HepG2 (cell line): ENCODE measurements around the gene IGFN1. TPM values are rescaled to one million over a fixed set of nuclear protein-coding genes. Genes with fewer than 3 reads are reported as not detected.

Experiments
- CHD2 ChIP-seq: IDR thresholded peaks from 2 replicates; pipeline ENCODE4 v1.6.1; 2011; ENCODE audit warnings: low read depth, low read length, improper control_type of control experiment
- GFI1 ChIP-seq: sonication (generic); formaldehyde crosslinking; IDR thresholded peaks from 2 replicates; pipeline ENCODE4 v1.5.0; 2020; ENCODE audit warnings: missing genetic modification reagents, mild to moderate bottlenecking, borderline replicate concordance
- HMGA1 ChIP-seq: sonication (generic); formaldehyde crosslinking; conservative IDR thresholded peaks from 2 replicates; pipeline ENCODE4 v1.4.0; 2020; ENCODE audit warnings: missing genetic modification reagents
- HNRNPL ChIP-seq: fragments of 200-400 bp; formaldehyde crosslinking; IDR thresholded peaks from 2 replicates; pipeline ENCODE4 v1.6.1; 2017; ENCODE audit warnings: mild to moderate bottlenecking, low read depth, low read length
- MEF2D ChIP-seq: sonication (generic); formaldehyde crosslinking; IDR thresholded peaks from 2 replicates; pipeline ENCODE4 v1.5.1; 2020; ENCODE audit warnings: mild to moderate bottlenecking, missing genetic modification reagents
- MXD4 ChIP-seq: IDR thresholded peaks from 2 replicates; pipeline ENCODE4 v1.6.1; 2016; ENCODE audit warnings: mild to moderate bottlenecking, missing biosample characterization, missing genetic modification reagents
- MZF1 ChIP-seq: sonication (generic); formaldehyde crosslinking; IDR thresholded peaks from 2 replicates; pipeline ENCODE4 v1.8.1; 2023; ENCODE audit warnings: mild to moderate bottlenecking, missing genetic modification reagents, borderline replicate concordance
- PHF20 ChIP-seq: sonication (generic); formaldehyde crosslinking; IDR thresholded peaks from 2 replicates; pipeline ENCODE4 v1.5.0; 2020; ENCODE audit warnings: mild to moderate bottlenecking, missing genetic modification reagents
- RFXAP ChIP-seq: sonication (generic); formaldehyde crosslinking; IDR thresholded peaks from 2 replicates; pipeline ENCODE4 v1.4.0; 2020; ENCODE audit warnings: missing genetic modification reagents, borderline replicate concordance
- SMARCC2 ChIP-seq: fragments of 450-650 bp; IDR thresholded peaks from 2 replicates; pipeline ENCODE4 v1.6.1; 2017; ENCODE audit warnings: antibody characterized with exemption, mild to moderate bottlenecking
- YEATS4 ChIP-seq: sonication (generic); formaldehyde crosslinking; IDR thresholded peaks from 2 replicates; pipeline ENCODE4 v1.4.0; 2020; ENCODE audit warnings: missing genetic modification reagents, borderline replicate concordance
- YY1 ChIP-seq: IDR thresholded peaks from 2 replicates; pipeline ENCODE4 v1.6.1; 2011; ENCODE audit warnings: low read length, low read depth, moderate library complexity, mild to moderate bottlenecking; ENCODE audit not compliant: insufficient read depth, insufficient replicate concordance
- ZNF12 ChIP-seq: sonication (generic); formaldehyde crosslinking; IDR thresholded peaks from 2 replicates; pipeline ENCODE4 v1.5.0; 2020; ENCODE audit warnings: missing genetic modification reagents
- ZNF343 ChIP-seq: sonication (generic); formaldehyde crosslinking; IDR thresholded peaks from 2 replicates; pipeline ENCODE4 v1.4.0; 2020; ENCODE audit warnings: mild to moderate bottlenecking, missing genetic modification reagents
- ZNF7 ChIP-seq: IDR thresholded peaks from 2 replicates; pipeline ENCODE4 v1.6.1; 2016; ENCODE audit warnings: missing biosample characterization, missing genetic modification reagents
- polyA plus RNA-seq, 8 experiments: library from polyadenylated mRNA; depleted of rRNA in 3 of 8; stranded (reverse) in 7 of 8; unstranded in 1 of 8; fragments of >200 nt; fragmentation: Illumina TruSeq in 4 of 8; extraction: Trizol in 4 of 8; gene quantifications; 2 replicates each; pipeline versions ENCODE4 v1.2.1 to v1.2.3, GENCODE V29; 2011 to 2016; ENCODE audit warnings: low read depth in 4 of 8, missing spikeins in 1 of 8, mixed read lengths in 1 of 8; ENCODE audit not compliant: insufficient read depth in 1 of 8
- total RNA-seq, 5 experiments: library from RNA; depleted of rRNA; stranded (reverse); fragments of >200 nt; fragmentation: Illumina TruSeq; extraction: Trizol; gene quantifications; 2 replicates each; pipeline ENCODE4 v1.2.3, GENCODE V29; 2016; ENCODE audit warnings: low read depth in 1 of 5
- TF ChIP-seq, protein P1 (sequence below), 2 experiments: sonication (generic) in 1 of 2; formaldehyde crosslinking in 1 of 2; IDR thresholded peaks; 2 replicates each; pipeline versions ENCODE4 v1.4.0 to v1.6.1; 2016 to 2020; ENCODE audit warnings: borderline replicate concordance in 1 of 2, low read depth in 1 of 2, mild to moderate bottlenecking in 1 of 2, missing genetic modification reagents in 1 of 2
- TF ChIP-seq, protein P2 (sequence below): sonication (generic); formaldehyde crosslinking; IDR thresholded peaks from 2 replicates; pipeline ENCODE4 v1.4.0; 2020; ENCODE audit warnings: missing genetic modification reagents, borderline replicate concordance
- TF ChIP-seq, protein P3 (sequence below): sonication (generic); formaldehyde crosslinking; IDR thresholded peaks from 2 replicates; pipeline ENCODE4 v1.4.0; 2020; ENCODE audit warnings: missing genetic modification reagents, borderline replicate concordance

IGFN1 gene
- total and polyA plus RNA-seq, 2 of the 13 experiments (the other 11 are each of a cell fraction or from before 2014, with no cell fraction given): 0.04 to 0.05 TPM

DNA sequence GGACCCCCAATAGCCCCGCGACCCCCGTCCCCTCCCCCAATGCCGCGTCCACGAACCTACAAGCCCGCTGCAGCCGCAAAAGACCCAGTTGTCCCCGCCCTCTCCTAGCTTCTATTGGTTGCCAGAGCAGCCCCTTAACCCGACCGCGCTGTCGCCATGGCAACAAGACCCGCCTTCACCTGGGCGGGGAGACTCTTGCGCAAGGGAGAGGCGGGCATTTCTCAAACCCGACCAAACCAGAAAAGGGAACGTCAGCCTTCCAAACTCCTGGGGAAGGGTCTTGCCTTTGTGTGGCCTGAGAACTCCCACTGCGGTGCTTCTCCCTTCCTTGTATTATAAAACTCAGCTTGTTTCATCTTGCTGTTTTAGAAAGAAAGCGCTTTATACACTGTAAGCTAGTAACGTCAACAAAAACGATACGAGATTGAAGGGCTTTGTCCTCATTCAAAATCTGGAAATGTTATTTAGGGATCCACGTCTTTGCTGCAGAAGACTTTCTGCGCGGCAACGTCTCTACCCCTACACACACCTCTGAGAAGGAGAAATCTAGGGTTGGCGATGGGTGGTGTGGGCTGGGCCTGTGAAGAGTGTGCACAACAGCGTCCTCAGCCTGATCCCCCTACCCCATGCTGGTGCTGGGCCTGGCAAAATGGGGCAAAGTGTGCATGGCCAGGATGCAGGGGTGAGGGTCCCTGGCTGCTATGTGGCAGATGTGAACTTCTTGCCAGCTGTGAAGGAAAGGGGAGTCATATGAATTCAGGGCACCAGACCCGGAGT is 36.0 kb upstream of the IGFN1 start, which contains the start of gene TMEM9 (continued):
- TF ChIP-seq ZNF343 (CRISPR knock-in tag) (0 out of 2 replicates have a peak, but pooled peaks have one; percentile 39), ZNF12 (CRISPR knock-in tag) (no peak), MXD4 (no peak), YY1 (peak; percentile 7), CHD2 (peak; percentile 18; the same call in 1 of the 2 replicates), HMGA1 (CRISPR knock-in tag) (no peak), MEF2D (CRISPR knock-in tag) (no peak), SMARCC2 (no peak), HNRNPL (no peak), MZF1 (no peak), ZNF7 (CRISPR knock-in tag) (no peak), RFXAP (CRISPR knock-in tag) (peak; percentile 75; the same call in 1 of the 2 replicates), PHF20 (CRISPR knock-in tag) (no peak), YEATS4 (CRISPR knock-in tag) (no peak; the same call in 1 of the 2 replicates), GFI1 (CRISPR knock-in tag) (0 out of 2 replicates have a peak, but pooled peaks have one; percentile 25)
- TF ChIP-seq, protein P1, sequence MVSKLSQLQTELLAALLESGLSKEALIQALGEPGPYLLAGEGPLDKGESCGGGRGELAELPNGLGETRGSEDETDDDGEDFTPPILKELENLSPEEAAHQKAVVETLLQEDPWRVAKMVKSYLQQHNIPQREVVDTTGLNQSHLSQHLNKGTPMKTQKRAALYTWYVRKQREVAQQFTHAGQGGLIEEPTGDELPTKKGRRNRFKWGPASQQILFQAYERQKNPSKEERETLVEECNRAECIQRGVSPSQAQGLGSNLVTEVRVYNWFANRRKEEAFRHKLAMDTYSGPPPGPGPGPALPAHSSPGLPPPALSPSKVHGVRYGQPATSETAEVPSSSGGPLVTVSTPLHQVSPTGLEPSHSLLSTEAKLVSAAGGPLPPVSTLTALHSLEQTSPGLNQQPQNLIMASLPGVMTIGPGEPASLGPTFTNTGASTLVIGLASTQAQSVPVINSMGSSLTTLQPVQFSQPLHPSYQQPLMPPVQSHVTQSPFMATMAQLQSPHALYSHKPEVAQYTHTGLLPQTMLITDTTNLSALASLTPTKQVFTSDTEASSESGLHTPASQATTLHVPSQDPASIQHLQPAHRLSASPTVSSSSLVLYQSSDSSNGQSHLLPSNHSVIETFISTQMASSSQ (IDR thresholded peaks at IDR 0.05; ENCODE audit: low read depth): no peak
- TF ChIP-seq, protein P1 (CRISPR knock-in tag; IDR thresholded peaks at IDR 0.05; ENCODE audit: borderline replicate concordance): no peak
- TF ChIP-seq, protein P2, sequence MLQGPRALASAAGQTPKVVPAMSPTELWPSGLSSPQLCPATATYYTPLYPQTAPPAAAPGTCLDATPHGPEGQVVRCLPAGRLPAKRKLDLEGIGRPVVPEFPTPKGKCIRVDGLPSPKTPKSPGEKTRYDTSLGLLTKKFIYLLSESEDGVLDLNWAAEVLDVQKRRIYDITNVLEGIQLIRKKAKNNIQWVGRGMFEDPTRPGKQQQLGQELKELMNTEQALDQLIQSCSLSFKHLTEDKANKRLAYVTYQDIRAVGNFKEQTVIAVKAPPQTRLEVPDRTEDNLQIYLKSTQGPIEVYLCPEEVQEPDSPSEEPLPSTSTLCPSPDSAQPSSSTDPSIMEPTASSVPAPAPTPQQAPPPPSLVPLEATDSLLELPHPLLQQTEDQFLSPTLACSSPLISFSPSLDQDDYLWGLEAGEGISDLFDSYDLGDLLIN (CRISPR knock-in tag): no peak
- TF ChIP-seq, protein P3, sequence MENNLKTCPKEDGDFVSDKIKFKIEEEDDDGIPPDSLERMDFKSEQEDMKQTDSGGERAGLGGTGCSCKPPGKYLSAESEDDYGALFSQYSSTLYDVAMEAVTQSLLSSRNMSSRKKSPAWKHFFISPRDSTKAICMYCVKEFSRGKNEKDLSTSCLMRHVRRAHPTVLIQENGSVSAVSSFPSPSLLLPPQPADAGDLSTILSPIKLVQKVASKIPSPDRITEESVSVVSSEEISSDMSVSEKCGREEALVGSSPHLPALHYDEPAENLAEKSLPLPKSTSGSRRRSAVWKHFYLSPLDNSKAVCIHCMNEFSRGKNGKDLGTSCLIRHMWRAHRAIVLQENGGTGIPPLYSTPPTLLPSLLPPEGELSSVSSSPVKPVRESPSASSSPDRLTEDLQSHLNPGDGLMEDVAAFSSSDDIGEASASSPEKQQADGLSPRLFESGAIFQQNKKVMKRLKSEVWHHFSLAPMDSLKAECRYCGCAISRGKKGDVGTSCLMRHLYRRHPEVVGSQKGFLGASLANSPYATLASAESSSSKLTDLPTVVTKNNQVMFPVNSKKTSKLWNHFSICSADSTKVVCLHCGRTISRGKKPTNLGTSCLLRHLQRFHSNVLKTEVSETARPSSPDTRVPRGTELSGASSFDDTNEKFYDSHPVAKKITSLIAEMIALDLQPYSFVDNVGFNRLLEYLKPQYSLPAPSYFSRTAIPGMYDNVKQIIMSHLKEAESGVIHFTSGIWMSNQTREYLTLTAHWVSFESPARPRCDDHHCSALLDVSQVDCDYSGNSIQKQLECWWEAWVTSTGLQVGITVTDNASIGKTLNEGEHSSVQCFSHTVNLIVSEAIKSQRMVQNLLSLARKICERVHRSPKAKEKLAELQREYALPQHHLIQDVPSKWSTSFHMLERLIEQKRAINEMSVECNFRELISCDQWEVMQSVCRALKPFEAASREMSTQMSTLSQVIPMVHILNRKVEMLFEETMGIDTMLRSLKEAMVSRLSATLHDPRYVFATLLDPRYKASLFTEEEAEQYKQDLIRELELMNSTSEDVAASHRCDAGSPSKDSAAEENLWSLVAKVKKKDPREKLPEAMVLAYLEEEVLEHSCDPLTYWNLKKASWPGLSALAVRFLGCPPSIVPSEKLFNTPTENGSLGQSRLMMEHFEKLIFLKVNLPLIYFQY: no peak
